Stimulated activated CD4-positive, alpha-beta T cell treated with anti-CD3 and anti-CD28 coated beads, Interleukin-12 subunit alpha, Interleukin-12 subunit beta, amount 100 ng/mL, for 24 hours (primary cell): ENCODE measurements around the gene NKD2.

Experiments
- DNase-seq, 2 experiments: peaks; one replicate each; pipeline ENCODE4 v3.0.0-alpha.2; 2020; ENCODE audit warnings: low read depth in 2 of 2

NKD2 gene

GRCh38 chr5:1043327-1043726, 34.7 kb downstream of the NKD2 start:
- no peak for DNase-seq

- DNase-seq: no peak
Observed at GRCh38 chr5:1044117-1044516, 35.5 kb downstream of the NKD2 start.

GRCh38 chr5:1045960-1046560, 37.5 kb downstream of the NKD2 start:
- no peak for DNase-seq

- no peak for DNase-seq
Observed at GRCh38 chr5:1047332-1047965, 38.8 kb downstream of the NKD2 start.

- no peak for DNase-seq
Observed at GRCh38 chr5:1048162-1048721, 39.6 kb downstream of the NKD2 start.

- no peak for DNase-seq
Observed at GRCh38 chr5:1048861-1049838, 40.5 kb downstream of the NKD2 start.

GRCh38 chr5:1050423-1051365, 42.1 kb downstream of the NKD2 start:
- no peak for DNase-seq

GRCh38 chr5:1051366-1051720, 42.7 kb downstream of the NKD2 start:
- DNase-seq: no peak

- no peak for DNase-seq
Observed at GRCh38 chr5:1052076-1052475, 43.5 kb downstream of the NKD2 start.

GRCh38 chr5:1052641-1053390, 44.2 kb downstream of the NKD2 start:
- no peak for DNase-seq

- no peak for DNase-seq
Observed at GRCh38 chr5:1053391-1054017, 44.9 kb downstream of the NKD2 start.

GRCh38 chr5:1054018-1054798, 45.6 kb downstream of the NKD2 start:
- DNase-seq: no peak

GRCh38 chr5:1054799-1055775, 46.5 kb downstream of the NKD2 start:
- no peak for DNase-seq

- no peak for DNase-seq
Observed at GRCh38 chr5:1055896-1056610, 47.5 kb downstream of the NKD2 start.

GRCh38 chr5:1056611-1057484, 48.2 kb downstream of the NKD2 start:
- no peak for DNase-seq

GRCh38 chr5:1057485-1058082, 49.0 kb downstream of the NKD2 start:
- no peak for DNase-seq
